Loucy (cell line): ENCODE results near the gene P2RY1.

Experiments used
- H2AFZ ChIP-seq: fragments of 200-600 bp; sonication (generic); 2 replicates; pipeline ENCODE4 v1.6.0; 2016; ENCODE audit warnings: antibody characterized with exemption, mild to moderate bottlenecking, low read length, moderate library complexity
- H3F3A ChIP-seq: fragments of 200-600 bp; 2 replicates; pipeline ENCODE4 v1.6.0; 2016; ENCODE audit warnings: antibody characterized with exemption, low read depth, mild to moderate bottlenecking
- H3K27me3 ChIP-seq: fragments of 200-600 bp; sonication (generic); 2 replicates; pipeline ENCODE4 v1.6.1; 2014; ENCODE audit warnings: low read length, mild to moderate bottlenecking; ENCODE audit not compliant: insufficient read depth, poor library complexity, severe bottlenecking
- H3K36me3 ChIP-seq: fragments of 200-600 bp; sonication (generic); 2 replicates; pipeline ENCODE4 v1.6.1; 2016; ENCODE audit warnings: low read length; ENCODE audit not compliant: insufficient read depth
- H3K4me1 ChIP-seq: fragments of 200-600 bp; sonication (generic); 2 replicates; pipeline ENCODE4 v1.5.1; 2014; ENCODE audit warnings: low read length, mild to moderate bottlenecking; ENCODE audit not compliant: insufficient read depth, poor library complexity, severe bottlenecking
- H3K4me2 ChIP-seq: fragments of 200-600 bp; sonication (generic); 2 replicates; pipeline ENCODE4 v1.6.0; 2014; ENCODE audit warnings: antibody characterized with exemption, low read length, low read depth, mild to moderate bottlenecking; ENCODE audit not compliant: poor library complexity, severe bottlenecking
- H3K4me3 ChIP-seq: fragments of 200-600 bp; sonication (generic); 2 replicates; pipeline ENCODE4 v1.5.1; 2014; ENCODE audit warnings: low read length, mild to moderate bottlenecking, mixed read lengths; ENCODE audit not compliant: poor library complexity, severe bottlenecking
- H3K79me2 ChIP-seq: fragments of 200-600 bp; sonication (generic); 2 replicates; pipeline ENCODE4 v1.6.1; 2014; ENCODE audit warnings: low read length; ENCODE audit not compliant: insufficient read depth
- H3K9ac ChIP-seq: fragments of 200-600 bp; sonication (generic); 2 replicates; pipeline ENCODE4 v1.6.0; 2014; ENCODE audit warnings: mild to moderate bottlenecking, low read depth, low read length, moderate library complexity; ENCODE audit not compliant: poor library complexity, severe bottlenecking
- H3K9me2 ChIP-seq: fragments of 200-600 bp; sonication (generic); replicated peaks from 2 replicates; pipeline ENCODE4 v1.6.1; 2016; ENCODE audit warnings: low read depth, low read length, mixed read lengths
- H3K9me3 ChIP-seq: fragments of 200-600 bp; sonication (generic); 2 replicates; pipeline ENCODE4 v1.6.1; 2014; ENCODE audit warnings: mild to moderate bottlenecking, antibody characterized with exemption, low read length, low read depth; ENCODE audit not compliant: insufficient read depth
- H4K20me1 ChIP-seq: fragments of 200-600 bp; sonication (generic); 2 replicates; pipeline ENCODE4 v1.6.0; 2014; ENCODE audit warnings: antibody characterized with exemption, low read length, mild to moderate bottlenecking; ENCODE audit not compliant: insufficient read depth, poor library complexity, severe bottlenecking
- EZH2phosphoT487 ChIP-seq: fragments of 200-600 bp; IDR thresholded peaks from 2 replicates; pipeline ENCODE4 v1.6.1; 2018; ENCODE audit warnings: antibody characterized with exemption, mild to moderate bottlenecking, moderate library complexity, borderline replicate concordance
- TF ChIP-seq, protein P1 (sequence below): fragments of 200-600 bp; sonication (generic); conservative IDR thresholded peaks from 2 replicates; pipeline ENCODE4 v1.5.1; 2014; ENCODE audit warnings: mild to moderate bottlenecking, antibody characterized with exemption, low read length

P2RY1 gene

GRCh38 chr3:152849996-152850578 lies 15.2 kb downstream of the P2RY1 start:
- no peak overlapping the region for H3K4me3 ChIP-seq
- no peaks in the 10 kb centered on the region for H3K27me3 ChIP-seq
- H3K4me1 ChIP-seq: no peaks in the 10 kb centered on the region
- H3K9me2 ChIP-seq: no peaks in the 10 kb centered on the region
- H3F3A ChIP-seq: no peaks in the 10 kb centered on the region
- no peaks in the 10 kb centered on the region for H3K79me2 ChIP-seq
- no peak overlapping the region for H2AFZ ChIP-seq
- no peak overlapping the region for H3K4me2 ChIP-seq
- no peaks in the 10 kb centered on the region for H4K20me1 ChIP-seq
- H3K9ac ChIP-seq: no peak overlapping the region
- H3K9me3 ChIP-seq: peaks cover 9% of the 10 kb centered on the region; the same call in 1 of the 2 replicates
- no peaks in the 10 kb centered on the region for H3K36me3 ChIP-seq
- TF ChIP-seq, protein P1, sequence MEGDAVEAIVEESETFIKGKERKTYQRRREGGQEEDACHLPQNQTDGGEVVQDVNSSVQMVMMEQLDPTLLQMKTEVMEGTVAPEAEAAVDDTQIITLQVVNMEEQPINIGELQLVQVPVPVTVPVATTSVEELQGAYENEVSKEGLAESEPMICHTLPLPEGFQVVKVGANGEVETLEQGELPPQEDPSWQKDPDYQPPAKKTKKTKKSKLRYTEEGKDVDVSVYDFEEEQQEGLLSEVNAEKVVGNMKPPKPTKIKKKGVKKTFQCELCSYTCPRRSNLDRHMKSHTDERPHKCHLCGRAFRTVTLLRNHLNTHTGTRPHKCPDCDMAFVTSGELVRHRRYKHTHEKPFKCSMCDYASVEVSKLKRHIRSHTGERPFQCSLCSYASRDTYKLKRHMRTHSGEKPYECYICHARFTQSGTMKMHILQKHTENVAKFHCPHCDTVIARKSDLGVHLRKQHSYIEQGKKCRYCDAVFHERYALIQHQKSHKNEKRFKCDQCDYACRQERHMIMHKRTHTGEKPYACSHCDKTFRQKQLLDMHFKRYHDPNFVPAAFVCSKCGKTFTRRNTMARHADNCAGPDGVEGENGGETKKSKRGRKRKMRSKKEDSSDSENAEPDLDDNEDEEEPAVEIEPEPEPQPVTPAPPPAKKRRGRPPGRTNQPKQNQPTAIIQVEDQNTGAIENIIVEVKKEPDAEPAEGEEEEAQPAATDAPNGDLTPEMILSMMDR: no peak
- TF ChIP-seq EZH2phosphoT487: no peak

- no peaks in the 10 kb centered on the region for H3K27me3 ChIP-seq
- H3K9ac ChIP-seq: no peak overlapping the region
- H3K9me2 ChIP-seq: no peaks in the 10 kb centered on the region
- 0 out of 2 replicates have a peak, but pooled peaks cover under 1% of the 10 kb centered on the region for H3K9me3 ChIP-seq
- no peaks in the 10 kb centered on the region for H4K20me1 ChIP-seq
- H3K79me2 ChIP-seq: no peaks in the 10 kb centered on the region
- H2AFZ ChIP-seq: no peak overlapping the region
- TF ChIP-seq EZH2phosphoT487: no peak
- TF ChIP-seq, protein P1: no peak
- H3K4me2 ChIP-seq: no peak overlapping the region
- no peak overlapping the region for H3K4me3 ChIP-seq
- H3K4me1 ChIP-seq: no peaks in the 10 kb centered on the region
- H3K36me3 ChIP-seq: no peaks in the 10 kb centered on the region
- no peaks in the 10 kb centered on the region for H3F3A ChIP-seq
Observed at GRCh38 chr3:152853196-152853595, 18.3 kb downstream of the P2RY1 start.

DNA sequence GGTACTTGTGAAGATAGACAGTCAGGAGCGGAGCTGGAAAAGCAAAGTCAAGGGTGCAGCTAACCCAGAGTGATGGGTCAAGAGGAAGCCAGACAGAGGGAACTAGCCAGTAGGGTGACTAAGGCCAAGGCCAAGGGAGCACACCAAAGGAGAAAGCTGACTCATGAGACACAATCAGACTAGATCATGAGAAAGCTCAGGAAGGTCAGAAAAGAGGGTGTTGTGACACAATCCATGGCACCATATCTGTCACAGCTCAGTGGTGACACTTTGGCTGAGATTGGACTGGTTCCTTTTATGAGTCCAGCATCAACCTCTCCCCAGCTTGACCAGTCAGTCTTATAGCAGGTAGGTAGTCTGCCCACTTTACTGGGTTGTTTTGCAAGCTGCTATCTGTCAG lies 22.2 kb downstream of the P2RY1 start:
- H3K4me3 ChIP-seq: no peak overlapping the region
- TF ChIP-seq, protein P1: no peak
- no peak for TF ChIP-seq EZH2phosphoT487
- H3K27me3 ChIP-seq: no peaks in the 10 kb centered on the region
- H3K9me3 ChIP-seq: no peaks in the 10 kb centered on the region
- H3K4me2 ChIP-seq: no peak overlapping the region
- H3F3A ChIP-seq: no peaks in the 10 kb centered on the region
- no peak overlapping the region for H3K9ac ChIP-seq
- H3K4me1 ChIP-seq: no peaks in the 10 kb centered on the region
- no peaks in the 10 kb centered on the region for H3K36me3 ChIP-seq
- no peaks in the 10 kb centered on the region for H3K79me2 ChIP-seq
- H2AFZ ChIP-seq: no peak overlapping the region
- H3K9me2 ChIP-seq: no peaks in the 10 kb centered on the region
- H4K20me1 ChIP-seq: no peaks in the 10 kb centered on the region
